22Rv1 (cell line): ENCODE measurements around the gene TTLL8.
A peak's percentile ranks its signal among the peaks of the same experiment; 100 is the strongest.

Experiments used
- H3K27ac ChIP-seq: fragments of 450-650 bp; 2 replicates; pipeline ENCODE4 v1.5.1; 2017
- ZFX ChIP-seq: fragments of 450-650 bp; IDR thresholded peaks from 2 replicates; pipeline ENCODE4 v1.6.1; 2017; ENCODE audit warnings: antibody characterized with exemption, borderline replicate concordance
- TF ChIP-seq, protein P1 (sequence below): fragments of 450-650 bp; IDR thresholded peaks from 2 replicates; pipeline ENCODE4 v1.5.1; 2017; ENCODE audit warnings: mild to moderate bottlenecking

Gene TTLL8

DNA sequence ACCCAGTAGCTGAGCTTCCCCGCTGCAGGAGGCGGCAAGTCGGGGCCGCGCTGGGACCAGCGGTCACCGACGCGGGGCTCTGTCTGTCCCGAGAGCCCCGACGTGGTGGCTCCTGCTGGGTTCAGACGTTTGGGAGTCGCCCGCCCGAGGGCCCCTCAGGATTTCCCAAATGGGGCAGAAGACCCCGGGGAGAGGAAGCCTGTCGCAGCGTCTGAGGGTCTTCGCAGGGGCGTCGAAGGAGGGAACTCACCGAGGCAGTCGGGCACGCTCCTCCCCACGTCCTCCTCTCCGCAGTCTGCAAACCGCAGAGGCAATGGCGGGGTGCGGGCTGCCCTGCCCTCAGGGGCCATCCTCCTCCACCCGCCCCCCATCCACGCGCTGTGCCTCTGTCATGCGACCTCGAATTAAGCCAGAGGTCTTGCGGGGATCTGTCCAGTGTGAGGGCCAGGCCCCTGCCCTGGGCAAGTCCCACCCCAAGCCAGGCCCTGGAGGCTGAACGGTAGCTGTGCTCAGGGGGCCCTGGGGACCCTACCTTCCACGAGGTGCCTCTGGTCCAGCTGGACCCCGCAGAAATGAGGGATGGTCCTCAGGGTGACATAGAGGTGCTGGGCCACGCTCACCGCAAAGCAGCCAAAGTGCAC lies 58.0 kb downstream of the TTLL8 start:
- peak overlapping the region; percentile 18; the same call in 1 of the 2 replicates for H3K27ac ChIP-seq
- TF ChIP-seq, protein P1, sequence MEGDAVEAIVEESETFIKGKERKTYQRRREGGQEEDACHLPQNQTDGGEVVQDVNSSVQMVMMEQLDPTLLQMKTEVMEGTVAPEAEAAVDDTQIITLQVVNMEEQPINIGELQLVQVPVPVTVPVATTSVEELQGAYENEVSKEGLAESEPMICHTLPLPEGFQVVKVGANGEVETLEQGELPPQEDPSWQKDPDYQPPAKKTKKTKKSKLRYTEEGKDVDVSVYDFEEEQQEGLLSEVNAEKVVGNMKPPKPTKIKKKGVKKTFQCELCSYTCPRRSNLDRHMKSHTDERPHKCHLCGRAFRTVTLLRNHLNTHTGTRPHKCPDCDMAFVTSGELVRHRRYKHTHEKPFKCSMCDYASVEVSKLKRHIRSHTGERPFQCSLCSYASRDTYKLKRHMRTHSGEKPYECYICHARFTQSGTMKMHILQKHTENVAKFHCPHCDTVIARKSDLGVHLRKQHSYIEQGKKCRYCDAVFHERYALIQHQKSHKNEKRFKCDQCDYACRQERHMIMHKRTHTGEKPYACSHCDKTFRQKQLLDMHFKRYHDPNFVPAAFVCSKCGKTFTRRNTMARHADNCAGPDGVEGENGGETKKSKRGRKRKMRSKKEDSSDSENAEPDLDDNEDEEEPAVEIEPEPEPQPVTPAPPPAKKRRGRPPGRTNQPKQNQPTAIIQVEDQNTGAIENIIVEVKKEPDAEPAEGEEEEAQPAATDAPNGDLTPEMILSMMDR: no peak
- TF ChIP-seq ZFX: no peak

GRCh38 chr22:49999063-49999945 lies 58.8 kb downstream of the TTLL8 start:
- TF ChIP-seq ZFX: no peak
- TF ChIP-seq, protein P1: no peak
- peak overlapping the region; percentile 26 for H3K27ac ChIP-seq

DNA sequence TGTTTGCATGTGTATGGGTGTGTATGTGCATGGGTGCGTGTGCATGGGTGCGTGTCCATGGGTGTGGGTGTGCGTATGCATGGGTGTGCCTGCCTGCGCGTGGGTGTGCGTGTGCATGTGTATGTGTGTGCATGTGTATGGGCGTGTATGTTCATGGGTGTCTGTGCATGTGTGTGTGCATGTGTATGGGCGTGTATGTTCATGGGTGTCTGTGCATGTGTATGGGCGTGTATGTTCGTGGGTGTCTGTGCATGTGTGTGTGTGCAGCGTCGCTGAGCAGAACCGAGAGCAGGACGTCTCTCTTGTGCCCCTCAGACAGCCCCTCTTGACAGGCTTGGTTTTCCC lies 59.4 kb downstream of the TTLL8 start:
- H3K27ac ChIP-seq: 0 out of 2 replicates have a peak overlapping the region, but pooled peaks have one; percentile 26
- TF ChIP-seq ZFX: no peak

- TF ChIP-seq, protein P1: no peak
- TF ChIP-seq ZFX: no peak
- H3K27ac ChIP-seq: peak overlapping the region; percentile 40
Measured at GRCh38 chr22:49997932-49998717, 60.0 kb downstream of the TTLL8 start.

GRCh38 chr22:49997251-49997599 lies 60.9 kb downstream of the TTLL8 start:
- TF ChIP-seq, protein P1: no peak
- no peak for TF ChIP-seq ZFX
- peak overlapping the region; percentile 40 for H3K27ac ChIP-seq

DNA sequence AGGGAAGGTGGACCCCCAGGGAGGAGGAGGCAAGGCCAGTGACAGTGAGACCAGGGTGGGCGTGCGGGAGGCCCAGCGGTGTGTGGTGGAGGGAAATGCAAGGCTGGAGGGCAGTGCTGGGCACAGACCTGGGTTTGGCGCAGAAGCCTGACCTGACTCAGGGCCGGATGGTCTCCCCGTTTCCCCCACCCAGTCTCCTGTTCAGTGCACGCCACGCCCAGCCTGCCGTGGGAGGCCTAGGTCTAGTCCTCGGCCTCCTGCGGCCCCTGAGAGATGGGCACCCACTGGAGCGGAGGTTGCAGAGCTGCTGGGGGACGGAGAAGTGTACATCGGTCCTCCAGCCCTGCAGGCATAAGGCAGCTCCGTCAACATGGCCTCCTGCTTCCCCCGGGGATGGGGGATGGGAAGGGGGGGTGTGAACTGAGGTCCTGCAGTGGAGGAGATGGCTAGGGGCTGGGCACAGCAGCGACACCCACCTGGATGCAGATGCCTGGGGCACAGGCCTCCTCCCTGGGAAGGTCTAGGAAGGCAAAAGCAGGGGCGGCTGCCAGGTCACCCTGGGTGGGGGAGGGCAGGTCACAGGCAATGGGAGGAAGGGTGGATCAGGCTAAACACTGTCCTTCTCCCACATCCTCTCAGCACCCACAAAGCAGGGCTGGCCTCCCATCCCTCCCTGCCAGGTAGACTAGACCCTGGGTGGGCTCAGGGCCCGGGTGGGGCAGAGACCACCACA lies 61.4 kb downstream of the TTLL8 start:
- no peak for TF ChIP-seq ZFX
- TF ChIP-seq, protein P1: no peak
- H3K27ac ChIP-seq: peak overlapping the region; percentile 40

GRCh38 chr22:49996119-49996517 lies 62.0 kb downstream of the TTLL8 start:
- H3K27ac ChIP-seq: no peak overlapping the region
- no peak for TF ChIP-seq ZFX
